ENCODE measurements around the gene SECTM1. TPM values are rescaled to one million over a fixed set of nuclear protein-coding genes. Genes with fewer than 3 reads are reported as not detected.

The SECTM1 gene
- total and polyA plus RNA-seq, 2 experiments from 2014 or later: 0.21 to 1.3 TPM

DNA sequence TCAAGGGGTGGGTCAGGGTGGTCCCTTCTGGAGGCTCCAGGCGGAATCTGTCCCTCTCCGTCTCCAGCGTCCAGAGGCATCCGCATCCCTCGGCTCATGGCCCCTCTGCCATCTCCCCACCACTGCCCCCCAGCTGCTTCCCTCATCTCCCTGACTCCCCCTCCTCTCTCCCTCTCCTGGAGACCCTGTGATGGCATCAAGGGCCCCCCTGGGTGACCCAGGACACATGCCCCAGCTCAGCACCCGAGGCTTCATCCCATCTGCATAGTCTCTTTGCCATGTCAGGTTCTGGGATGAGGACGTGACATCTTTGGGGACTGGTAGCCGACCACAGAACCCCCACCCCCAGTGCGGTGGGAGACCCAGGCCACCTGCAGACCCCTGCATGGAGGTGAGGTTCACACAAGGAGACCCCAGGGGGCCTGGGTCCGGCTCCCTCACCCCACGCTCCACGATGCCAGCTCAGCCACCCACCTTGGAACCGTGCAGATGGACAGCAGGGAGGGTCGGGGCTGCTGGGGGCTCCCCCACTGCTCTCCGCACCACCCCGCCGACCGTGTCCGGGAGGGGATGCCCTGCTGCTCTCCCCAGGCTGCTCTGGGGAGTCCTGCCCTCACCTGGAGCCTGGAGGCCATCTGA is 3.8 kb downstream of the SECTM1 start (continued):
- TF ChIP-seq, protein P1, sequence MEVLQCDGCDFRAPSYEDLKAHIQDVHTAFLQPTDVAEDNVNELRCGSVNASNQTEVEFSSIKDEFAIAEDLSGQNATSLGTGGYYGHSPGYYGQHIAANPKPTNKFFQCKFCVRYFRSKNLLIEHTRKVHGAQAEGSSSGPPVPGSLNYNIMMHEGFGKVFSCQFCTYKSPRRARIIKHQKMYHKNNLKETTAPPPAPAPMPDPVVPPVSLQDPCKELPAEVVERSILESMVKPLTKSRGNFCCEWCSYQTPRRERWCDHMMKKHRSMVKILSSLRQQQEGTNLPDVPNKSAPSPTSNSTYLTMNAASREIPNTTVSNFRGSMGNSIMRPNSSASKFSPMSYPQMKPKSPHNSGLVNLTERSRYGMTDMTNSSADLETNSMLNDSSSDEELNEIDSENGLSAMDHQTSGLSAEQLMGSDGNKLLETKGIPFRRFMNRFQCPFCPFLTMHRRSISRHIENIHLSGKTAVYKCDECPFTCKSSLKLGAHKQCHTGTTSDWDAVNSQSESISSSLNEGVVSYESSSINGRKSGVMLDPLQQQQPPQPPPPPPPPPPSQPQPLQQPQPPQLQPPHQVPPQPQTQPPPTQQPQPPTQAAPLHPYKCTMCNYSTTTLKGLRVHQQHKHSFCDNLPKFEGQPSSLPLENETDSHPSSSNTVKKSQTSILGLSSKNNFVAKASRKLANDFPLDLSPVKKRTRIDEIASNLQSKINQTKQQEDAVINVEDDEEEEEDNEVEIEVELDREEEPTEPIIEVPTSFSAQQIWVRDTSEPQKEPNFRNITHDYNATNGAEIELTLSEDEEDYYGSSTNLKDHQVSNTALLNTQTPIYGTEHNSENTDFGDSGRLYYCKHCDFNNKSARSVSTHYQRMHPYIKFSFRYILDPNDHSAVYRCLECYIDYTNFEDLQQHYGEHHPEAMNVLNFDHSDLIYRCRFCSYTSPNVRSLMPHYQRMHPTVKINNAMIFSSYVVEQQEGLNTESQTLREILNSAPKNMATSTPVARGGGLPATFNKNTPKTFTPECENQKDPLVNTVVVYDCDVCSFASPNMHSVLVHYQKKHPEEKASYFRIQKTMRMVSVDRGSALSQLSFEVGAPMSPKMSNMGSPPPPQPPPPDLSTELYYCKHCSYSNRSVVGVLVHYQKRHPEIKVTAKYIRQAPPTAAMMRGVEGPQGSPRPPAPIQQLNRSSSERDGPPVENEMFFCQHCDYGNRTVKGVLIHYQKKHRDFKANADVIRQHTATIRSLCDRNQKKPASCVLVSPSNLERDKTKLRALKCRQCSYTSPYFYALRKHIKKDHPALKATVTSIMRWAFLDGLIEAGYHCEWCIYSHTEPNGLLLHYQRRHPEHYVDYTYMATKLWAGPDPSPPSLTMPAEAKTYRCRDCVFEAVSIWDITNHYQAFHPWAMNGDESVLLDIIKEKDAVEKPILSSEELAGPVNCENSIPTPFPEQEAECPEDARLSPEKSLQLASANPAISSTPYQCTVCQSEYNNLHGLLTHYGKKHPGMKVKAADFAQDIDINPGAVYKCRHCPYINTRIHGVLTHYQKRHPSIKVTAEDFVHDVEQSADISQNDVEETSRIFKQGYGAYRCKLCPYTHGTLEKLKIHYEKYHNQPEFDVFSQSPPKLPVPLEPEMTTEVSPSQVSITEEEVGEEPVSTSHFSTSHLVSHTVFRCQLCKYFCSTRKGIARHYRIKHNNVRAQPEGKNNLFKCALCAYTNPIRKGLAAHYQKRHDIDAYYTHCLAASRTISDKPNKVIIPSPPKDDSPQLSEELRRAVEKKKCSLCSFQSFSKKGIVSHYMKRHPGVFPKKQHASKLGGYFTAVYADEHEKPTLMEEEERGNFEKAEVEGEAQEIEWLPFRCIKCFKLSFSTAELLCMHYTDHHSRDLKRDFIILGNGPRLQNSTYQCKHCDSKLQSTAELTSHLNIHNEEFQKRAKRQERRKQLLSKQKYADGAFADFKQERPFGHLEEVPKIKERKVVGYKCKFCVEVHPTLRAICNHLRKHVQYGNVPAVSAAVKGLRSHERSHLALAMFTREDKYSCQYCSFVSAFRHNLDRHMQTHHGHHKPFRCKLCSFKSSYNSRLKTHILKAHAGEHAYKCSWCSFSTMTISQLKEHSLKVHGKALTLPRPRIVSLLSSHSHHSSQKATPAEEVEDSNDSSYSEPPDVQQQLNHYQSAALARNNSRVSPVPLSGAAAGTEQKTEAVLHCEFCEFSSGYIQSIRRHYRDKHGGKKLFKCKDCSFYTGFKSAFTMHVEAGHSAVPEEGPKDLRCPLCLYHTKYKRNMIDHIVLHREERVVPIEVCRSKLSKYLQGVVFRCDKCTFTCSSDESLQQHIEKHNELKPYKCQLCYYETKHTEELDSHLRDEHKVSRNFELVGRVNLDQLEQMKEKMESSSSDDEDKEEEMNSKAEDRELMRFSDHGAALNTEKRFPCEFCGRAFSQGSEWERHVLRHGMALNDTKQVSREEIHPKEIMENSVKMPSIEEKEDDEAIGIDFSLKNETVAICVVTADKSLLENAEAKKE (CRISPR knock-in tag; IDR thresholded peaks at IDR 0.05): no peak
- TF ChIP-seq EZH2phosphoT487 (IDR thresholded peaks at IDR 0.05; ENCODE audit: unreplicated experiment) (no peak), ZNF331 (CRISPR knock-in tag; IDR thresholded peaks at IDR 0.05; ENCODE audit: low read depth) (no peak), CREB1 (CRISPR knock-in tag; IDR thresholded peaks at IDR 0.05; ENCODE audit: low read depth) (no peak)

DNA sequence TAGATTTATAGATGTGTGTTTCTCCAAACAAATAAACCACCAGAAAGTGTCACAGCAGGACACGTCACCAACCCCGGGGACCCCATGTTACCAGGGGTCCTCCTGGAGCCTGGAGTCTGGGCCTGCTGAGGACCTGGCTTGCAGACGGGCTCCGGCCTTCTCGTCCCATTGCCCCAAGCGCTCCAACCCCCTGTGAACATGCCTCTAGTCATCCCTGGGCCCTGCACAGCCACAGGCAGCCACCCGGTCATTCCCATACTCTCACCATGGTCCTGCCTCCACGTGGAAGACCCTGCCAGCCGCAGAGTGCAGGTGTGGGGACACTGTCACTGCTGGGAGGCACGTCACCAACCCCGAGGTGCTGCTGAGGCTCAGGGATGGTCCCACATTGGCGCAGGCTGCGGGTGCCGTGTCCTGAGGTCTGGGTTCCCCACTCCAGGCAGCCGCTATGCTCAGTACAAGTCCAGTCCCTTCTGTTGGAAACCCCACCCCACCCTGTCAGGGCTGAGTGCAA is 4.5 kb downstream of the SECTM1 start:
- H3K9me3 Mint-ChIP-seq: no peaks in the 10 kb centered on the region
- no peaks in the 10 kb centered on the region for H3K36me3 ChIP-seq (ENCODE audit: insufficient read depth)
- ATAC-seq: no peak
- H3K4me3 ChIP-seq: no peak overlapping the region
- no peaks in the 10 kb centered on the region for H3K9me2 ChIP-seq (ENCODE audit: insufficient read depth)
- no peaks in the 10 kb centered on the region for H4K20me1 ChIP-seq (replicated peaks; ENCODE audit: insufficient read depth)
- H3K27me3 ChIP-seq (ENCODE audit: insufficient read depth): peaks cover 27% of the 10 kb centered on the region
- H3K4me2 ChIP-seq: no peak overlapping the region
- no peaks in the 10 kb centered on the region; the same call in 2 of the 3 replicates for H3K36me3 Mint-ChIP-seq (ENCODE audit: low read depth)
- no peak overlapping the region for H2AFZ ChIP-seq
- H3K4me1 ChIP-seq (ENCODE audit: insufficient read depth): no peaks in the 10 kb centered on the region
- H3K27ac ChIP-seq (ENCODE audit: low read depth): no peak overlapping the region
- no peaks in the 10 kb centered on the region for H3F3A ChIP-seq (replicated peaks; ENCODE audit: low read depth)
- no peak for DNase-seq (ENCODE audit: low spot score)
- no peaks in the 10 kb centered on the region for H3K79me2 ChIP-seq (replicated peaks; ENCODE audit: insufficient read depth)
- peaks cover 33% of the 10 kb centered on the region for H3K27me3 Mint-ChIP-seq (ENCODE audit: insufficient read depth, low read depth, poor library complexity)
- no peak overlapping the region; the same call in 2 of the 3 replicates for H3K4me3 Mint-ChIP-seq
- peaks cover 17% of the 10 kb centered on the region for H3K4me1 Mint-ChIP-seq
- no peak overlapping the region for H3K27ac Mint-ChIP-seq
- TF ChIP-seq, protein P2, sequence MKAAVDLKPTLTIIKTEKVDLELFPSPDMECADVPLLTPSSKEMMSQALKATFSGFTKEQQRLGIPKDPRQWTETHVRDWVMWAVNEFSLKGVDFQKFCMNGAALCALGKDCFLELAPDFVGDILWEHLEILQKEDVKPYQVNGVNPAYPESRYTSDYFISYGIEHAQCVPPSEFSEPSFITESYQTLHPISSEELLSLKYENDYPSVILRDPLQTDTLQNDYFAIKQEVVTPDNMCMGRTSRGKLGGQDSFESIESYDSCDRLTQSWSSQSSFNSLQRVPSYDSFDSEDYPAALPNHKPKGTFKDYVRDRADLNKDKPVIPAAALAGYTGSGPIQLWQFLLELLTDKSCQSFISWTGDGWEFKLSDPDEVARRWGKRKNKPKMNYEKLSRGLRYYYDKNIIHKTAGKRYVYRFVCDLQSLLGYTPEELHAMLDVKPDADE (IDR thresholded peaks at IDR 0.05): no peak
- TF ChIP-seq NANOG (IDR thresholded peaks at IDR 0.05; ENCODE audit: borderline replicate concordance) (no peak), POLR2AphosphoS5 (IDR thresholded peaks at IDR 0.05; ENCODE audit: low read depth) (no peak), CREB1 (CRISPR knock-in tag; IDR thresholded peaks at IDR 0.05; ENCODE audit: low read depth) (no peak), STAT1 (IDR thresholded peaks at IDR 0.05; ENCODE audit: unreplicated experiment) (no peak), ZNF114 (CRISPR knock-in tag; IDR thresholded peaks at IDR 0.05) (no peak), EZH2 (IDR thresholded peaks at IDR 0.05; ENCODE audit: low read depth, unreplicated experiment) (no peak), ZNF331 (CRISPR knock-in tag; IDR thresholded peaks at IDR 0.05; ENCODE audit: low read depth) (no peak)
- TF ChIP-seq, protein P3, sequence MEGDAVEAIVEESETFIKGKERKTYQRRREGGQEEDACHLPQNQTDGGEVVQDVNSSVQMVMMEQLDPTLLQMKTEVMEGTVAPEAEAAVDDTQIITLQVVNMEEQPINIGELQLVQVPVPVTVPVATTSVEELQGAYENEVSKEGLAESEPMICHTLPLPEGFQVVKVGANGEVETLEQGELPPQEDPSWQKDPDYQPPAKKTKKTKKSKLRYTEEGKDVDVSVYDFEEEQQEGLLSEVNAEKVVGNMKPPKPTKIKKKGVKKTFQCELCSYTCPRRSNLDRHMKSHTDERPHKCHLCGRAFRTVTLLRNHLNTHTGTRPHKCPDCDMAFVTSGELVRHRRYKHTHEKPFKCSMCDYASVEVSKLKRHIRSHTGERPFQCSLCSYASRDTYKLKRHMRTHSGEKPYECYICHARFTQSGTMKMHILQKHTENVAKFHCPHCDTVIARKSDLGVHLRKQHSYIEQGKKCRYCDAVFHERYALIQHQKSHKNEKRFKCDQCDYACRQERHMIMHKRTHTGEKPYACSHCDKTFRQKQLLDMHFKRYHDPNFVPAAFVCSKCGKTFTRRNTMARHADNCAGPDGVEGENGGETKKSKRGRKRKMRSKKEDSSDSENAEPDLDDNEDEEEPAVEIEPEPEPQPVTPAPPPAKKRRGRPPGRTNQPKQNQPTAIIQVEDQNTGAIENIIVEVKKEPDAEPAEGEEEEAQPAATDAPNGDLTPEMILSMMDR (conservative IDR thresholded peaks at IDR 0.05; ENCODE audit: low read depth in 2 of 2): no peak
- TF ChIP-seq, protein P4, sequence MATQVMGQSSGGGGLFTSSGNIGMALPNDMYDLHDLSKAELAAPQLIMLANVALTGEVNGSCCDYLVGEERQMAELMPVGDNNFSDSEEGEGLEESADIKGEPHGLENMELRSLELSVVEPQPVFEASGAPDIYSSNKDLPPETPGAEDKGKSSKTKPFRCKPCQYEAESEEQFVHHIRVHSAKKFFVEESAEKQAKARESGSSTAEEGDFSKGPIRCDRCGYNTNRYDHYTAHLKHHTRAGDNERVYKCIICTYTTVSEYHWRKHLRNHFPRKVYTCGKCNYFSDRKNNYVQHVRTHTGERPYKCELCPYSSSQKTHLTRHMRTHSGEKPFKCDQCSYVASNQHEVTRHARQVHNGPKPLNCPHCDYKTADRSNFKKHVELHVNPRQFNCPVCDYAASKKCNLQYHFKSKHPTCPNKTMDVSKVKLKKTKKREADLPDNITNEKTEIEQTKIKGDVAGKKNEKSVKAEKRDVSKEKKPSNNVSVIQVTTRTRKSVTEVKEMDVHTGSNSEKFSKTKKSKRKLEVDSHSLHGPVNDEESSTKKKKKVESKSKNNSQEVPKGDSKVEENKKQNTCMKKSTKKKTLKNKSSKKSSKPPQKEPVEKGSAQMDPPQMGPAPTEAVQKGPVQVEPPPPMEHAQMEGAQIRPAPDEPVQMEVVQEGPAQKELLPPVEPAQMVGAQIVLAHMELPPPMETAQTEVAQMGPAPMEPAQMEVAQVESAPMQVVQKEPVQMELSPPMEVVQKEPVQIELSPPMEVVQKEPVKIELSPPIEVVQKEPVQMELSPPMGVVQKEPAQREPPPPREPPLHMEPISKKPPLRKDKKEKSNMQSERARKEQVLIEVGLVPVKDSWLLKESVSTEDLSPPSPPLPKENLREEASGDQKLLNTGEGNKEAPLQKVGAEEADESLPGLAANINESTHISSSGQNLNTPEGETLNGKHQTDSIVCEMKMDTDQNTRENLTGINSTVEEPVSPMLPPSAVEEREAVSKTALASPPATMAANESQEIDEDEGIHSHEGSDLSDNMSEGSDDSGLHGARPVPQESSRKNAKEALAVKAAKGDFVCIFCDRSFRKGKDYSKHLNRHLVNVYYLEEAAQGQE (IDR thresholded peaks at IDR 0.05; ENCODE audit: unreplicated experiment): no peak
